SK-N-SH treated with all-trans-retinoic acid at 6 μM for 48 hours (cell line): ENCODE data around the gene RGL1.
"Not testable (repeated sequence)": the region's sequence is repeated elsewhere in the genome, so short reads cannot be mapped to it uniquely, and the experiment has no call there.

Source experiments
- ATAC-seq: fragments of 200-7000 bp; cut with Tn5 transposase; 3 replicates; pipeline ENCODE4 v1.9.1; 2020; ENCODE audit warnings: mild to moderate bottlenecking, moderate library complexity
- BACH2 ChIP-seq: fragments of 250-450 bp; sonication (Bioruptor Pico); IDR thresholded peaks from 2 replicates; pipeline ENCODE4 v1.9.0; 2021; ENCODE audit warnings: mild to moderate bottlenecking, borderline replicate concordance
- CSDC2 ChIP-seq: fragments of 250-450 bp; sonication (Bioruptor Pico); IDR thresholded peaks from 2 replicates; pipeline ENCODE4 v1.5.0; 2020; ENCODE audit warnings: mild to moderate bottlenecking, moderate library complexity
- ESRRG ChIP-seq: fragments of 250-450 bp; sonication (Bioruptor Pico); IDR thresholded peaks from 2 replicates; pipeline ENCODE4 v1.6.1; 2021; ENCODE audit warnings: mild to moderate bottlenecking
- ISL1 ChIP-seq: fragments of 250-450 bp; sonication (Bioruptor Pico); IDR thresholded peaks from 2 replicates; pipeline ENCODE4 v2.1.2; 2022; ENCODE audit warnings: mild to moderate bottlenecking, moderate library complexity
- PPARA ChIP-seq: fragments of 250-450 bp; sonication (Bioruptor Pico); IDR thresholded peaks from 2 replicates; pipeline ENCODE4 v1.5.0; 2020; ENCODE audit warnings: mild to moderate bottlenecking, borderline replicate concordance
- RARB ChIP-seq: fragments of 250-450 bp; sonication (Bioruptor Pico); IDR thresholded peaks from 2 replicates; pipeline ENCODE4 v1.8.0; 2021; ENCODE audit warnings: mild to moderate bottlenecking, moderate library complexity
- SNAI2 ChIP-seq: fragments of 250-450 bp; sonication (Bioruptor Pico); IDR thresholded peaks from 2 replicates; pipeline ENCODE4 v1.5.0; 2020; ENCODE audit warnings: mild to moderate bottlenecking, moderate library complexity
- TCF4 ChIP-seq: fragments of 250-450 bp; sonication (Bioruptor Pico); IDR thresholded peaks from 2 replicates; pipeline ENCODE4 v1.8.0; 2021; ENCODE audit warnings: mild to moderate bottlenecking, moderate library complexity, borderline replicate concordance
- TOX ChIP-seq: fragments of 250-450 bp; sonication (Bioruptor Pico); IDR thresholded peaks from 2 replicates; pipeline ENCODE4 v1.8.0; 2021; ENCODE audit warnings: mild to moderate bottlenecking, moderate library complexity, borderline replicate concordance
- ZFP30 ChIP-seq: fragments of 450-650 bp; formaldehyde crosslinking; IDR thresholded peaks from 2 replicates; pipeline ENCODE4 v1.5.0; 2022; ENCODE audit warnings: mild to moderate bottlenecking, moderate library complexity
- ZNF565 ChIP-seq: fragments of 450-650 bp; formaldehyde crosslinking; conservative IDR thresholded peaks from 2 replicates; pipeline ENCODE4 v1.5.0; 2020; ENCODE audit warnings: low read depth, mild to moderate bottlenecking, moderate library complexity
- ZNF70 ChIP-seq: fragments of 450-650 bp; formaldehyde crosslinking; IDR thresholded peaks from 2 replicates; pipeline ENCODE4 v1.5.0; 2020; ENCODE audit warnings: mild to moderate bottlenecking, moderate library complexity
- ZNF8 ChIP-seq: fragments of 450-650 bp; formaldehyde crosslinking; IDR thresholded peaks from 2 replicates; pipeline ENCODE4 v1.5.0; 2020; ENCODE audit warnings: mild to moderate bottlenecking, moderate library complexity
- TF ChIP-seq, protein P1 (sequence below): fragments of 250-450 bp; sonication (Bioruptor Pico); IDR thresholded peaks from 2 replicates; pipeline ENCODE4 v1.5.1; 2021; ENCODE audit warnings: mild to moderate bottlenecking, moderate library complexity
- TF ChIP-seq, protein P2 (sequence below): fragments of 250-450 bp; sonication (Bioruptor Pico); IDR thresholded peaks from 2 replicates; pipeline ENCODE4 v1.8.0; 2021; ENCODE audit warnings: low read depth, mild to moderate bottlenecking, moderate library complexity, borderline replicate concordance
- TF ChIP-seq, protein P3 (sequence below): fragments of 250-450 bp; sonication (Bioruptor Pico); IDR thresholded peaks from 2 replicates; pipeline ENCODE4 v1.8.0; 2020; ENCODE audit warnings: mild to moderate bottlenecking, moderate library complexity, borderline replicate concordance

The RGL1 gene

DNA sequence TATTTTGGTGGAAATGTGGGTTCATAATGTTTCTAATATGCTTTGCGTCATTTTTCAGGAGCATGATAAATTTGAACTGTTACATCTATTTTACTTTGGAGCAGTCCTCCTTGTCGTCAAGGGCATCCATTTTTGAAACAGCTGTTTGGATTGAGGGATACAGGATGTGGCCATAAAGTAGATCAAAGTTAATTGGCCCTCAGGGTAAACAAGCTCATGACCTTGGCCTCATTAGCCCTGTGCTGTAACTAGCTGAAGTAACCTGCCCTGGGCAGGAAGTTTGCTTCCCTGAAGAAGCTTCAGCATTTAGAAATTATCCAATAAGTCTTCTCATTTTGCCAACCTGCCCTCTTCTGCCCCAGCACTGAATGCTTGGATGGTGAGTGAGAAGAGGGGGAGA lies 24.8 kb upstream of the RGL1 start (continued):
- TF ChIP-seq, protein P1, sequence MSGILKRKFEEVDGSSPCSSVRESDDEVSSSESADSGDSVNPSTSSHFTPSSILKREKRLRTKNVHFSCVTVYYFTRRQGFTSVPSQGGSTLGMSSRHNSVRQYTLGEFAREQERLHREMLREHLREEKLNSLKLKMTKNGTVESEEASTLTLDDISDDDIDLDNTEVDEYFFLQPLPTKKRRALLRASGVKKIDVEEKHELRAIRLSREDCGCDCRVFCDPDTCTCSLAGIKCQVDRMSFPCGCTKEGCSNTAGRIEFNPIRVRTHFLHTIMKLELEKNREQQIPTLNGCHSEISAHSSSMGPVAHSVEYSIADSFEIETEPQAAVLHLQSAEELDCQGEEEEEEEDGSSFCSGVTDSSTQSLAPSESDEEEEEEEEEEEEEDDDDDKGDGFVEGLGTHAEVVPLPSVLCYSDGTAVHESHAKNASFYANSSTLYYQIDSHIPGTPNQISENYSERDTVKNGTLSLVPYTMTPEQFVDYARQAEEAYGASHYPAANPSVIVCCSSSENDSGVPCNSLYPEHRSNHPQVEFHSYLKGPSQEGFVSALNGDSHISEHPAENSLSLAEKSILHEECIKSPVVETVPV (CRISPR knock-in tag): no peak
- TF ChIP-seq SNAI2 (no peak), ISL1 (CRISPR knock-in tag) (no peak)

DNA sequence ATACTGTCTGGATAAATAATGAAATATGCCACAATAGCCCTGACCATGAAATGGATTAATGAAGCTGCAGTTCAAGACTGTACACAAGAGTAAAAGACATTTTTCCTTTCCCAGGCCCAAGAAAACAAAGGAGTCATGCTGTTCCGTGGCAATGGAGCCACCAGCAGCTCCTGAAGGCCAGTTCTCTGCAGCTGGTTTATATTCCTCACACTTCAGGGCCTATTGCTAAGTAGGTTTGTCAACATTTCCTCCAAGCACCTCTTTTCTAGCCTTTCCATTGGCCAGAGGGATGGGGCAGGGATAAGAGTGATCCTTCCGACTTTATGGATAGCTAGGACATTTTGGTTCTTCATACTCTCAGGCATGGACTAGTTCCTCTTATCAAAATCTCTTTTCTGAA lies 24.2 kb upstream of the RGL1 start:
- no peak for ATAC-seq
- TF ChIP-seq, protein P2, sequence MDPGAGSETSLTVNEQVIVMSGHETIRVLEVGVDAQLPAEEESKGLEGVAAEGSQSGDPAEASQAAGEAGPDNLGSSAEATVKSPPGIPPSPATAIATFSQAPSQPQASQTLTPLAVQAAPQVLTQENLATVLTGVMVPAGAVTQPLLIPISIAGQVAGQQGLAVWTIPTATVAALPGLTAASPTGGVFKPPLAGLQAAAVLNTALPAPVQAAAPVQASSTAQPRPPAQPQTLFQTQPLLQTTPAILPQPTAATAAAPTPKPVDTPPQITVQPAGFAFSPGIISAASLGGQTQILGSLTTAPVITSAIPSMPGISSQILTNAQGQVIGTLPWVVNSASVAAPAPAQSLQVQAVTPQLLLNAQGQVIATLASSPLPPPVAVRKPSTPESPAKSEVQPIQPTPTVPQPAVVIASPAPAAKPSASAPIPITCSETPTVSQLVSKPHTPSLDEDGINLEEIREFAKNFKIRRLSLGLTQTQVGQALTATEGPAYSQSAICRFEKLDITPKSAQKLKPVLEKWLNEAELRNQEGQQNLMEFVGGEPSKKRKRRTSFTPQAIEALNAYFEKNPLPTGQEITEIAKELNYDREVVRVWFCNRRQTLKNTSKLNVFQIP (CRISPR knock-in tag): no peak
- TF ChIP-seq ZNF8 (no peak), PPARA (no peak), ISL1 (CRISPR knock-in tag) (no peak), ZNF565 (CRISPR knock-in tag) (no peak), ESRRG (CRISPR knock-in tag) (no peak), BACH2 (CRISPR knock-in tag) (no peak), TCF4 (CRISPR knock-in tag) (no peak)
- TF ChIP-seq, protein P3, sequence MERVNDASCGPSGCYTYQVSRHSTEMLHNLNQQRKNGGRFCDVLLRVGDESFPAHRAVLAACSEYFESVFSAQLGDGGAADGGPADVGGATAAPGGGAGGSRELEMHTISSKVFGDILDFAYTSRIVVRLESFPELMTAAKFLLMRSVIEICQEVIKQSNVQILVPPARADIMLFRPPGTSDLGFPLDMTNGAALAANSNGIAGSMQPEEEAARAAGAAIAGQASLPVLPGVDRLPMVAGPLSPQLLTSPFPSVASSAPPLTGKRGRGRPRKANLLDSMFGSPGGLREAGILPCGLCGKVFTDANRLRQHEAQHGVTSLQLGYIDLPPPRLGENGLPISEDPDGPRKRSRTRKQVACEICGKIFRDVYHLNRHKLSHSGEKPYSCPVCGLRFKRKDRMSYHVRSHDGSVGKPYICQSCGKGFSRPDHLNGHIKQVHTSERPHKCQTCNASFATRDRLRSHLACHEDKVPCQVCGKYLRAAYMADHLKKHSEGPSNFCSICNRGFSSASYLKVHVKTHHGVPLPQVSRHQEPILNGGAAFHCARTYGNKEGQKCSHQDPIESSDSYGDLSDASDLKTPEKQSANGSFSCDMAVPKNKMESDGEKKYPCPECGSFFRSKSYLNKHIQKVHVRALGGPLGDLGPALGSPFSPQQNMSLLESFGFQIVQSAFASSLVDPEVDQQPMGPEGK (CRISPR knock-in tag): no peak

DNA sequence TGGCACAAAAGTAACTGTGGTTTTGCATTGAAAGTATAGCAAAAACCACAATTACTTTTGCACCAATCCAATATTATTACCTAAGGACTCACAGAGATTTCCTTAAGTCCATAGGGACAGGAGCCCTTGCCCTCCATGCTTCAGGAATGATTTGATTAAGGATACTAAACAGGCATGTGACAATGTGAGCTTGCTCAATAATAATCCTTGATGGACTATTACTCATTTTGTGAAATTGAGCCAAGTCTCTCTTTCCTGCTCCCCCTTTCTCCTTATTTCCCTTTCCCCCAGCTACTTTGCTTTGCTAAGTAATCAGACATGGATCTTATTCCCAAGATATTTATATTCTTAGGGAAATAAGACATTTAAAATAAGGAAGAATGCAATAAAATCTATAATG lies 21.6 kb upstream of the RGL1 start:
- ATAC-seq: peak; percentile 41
- TF ChIP-seq, protein P3 (CRISPR knock-in tag): no peak
- TF ChIP-seq ESRRG (CRISPR knock-in tag) (no peak), TCF4 (CRISPR knock-in tag) (no peak)

DNA sequence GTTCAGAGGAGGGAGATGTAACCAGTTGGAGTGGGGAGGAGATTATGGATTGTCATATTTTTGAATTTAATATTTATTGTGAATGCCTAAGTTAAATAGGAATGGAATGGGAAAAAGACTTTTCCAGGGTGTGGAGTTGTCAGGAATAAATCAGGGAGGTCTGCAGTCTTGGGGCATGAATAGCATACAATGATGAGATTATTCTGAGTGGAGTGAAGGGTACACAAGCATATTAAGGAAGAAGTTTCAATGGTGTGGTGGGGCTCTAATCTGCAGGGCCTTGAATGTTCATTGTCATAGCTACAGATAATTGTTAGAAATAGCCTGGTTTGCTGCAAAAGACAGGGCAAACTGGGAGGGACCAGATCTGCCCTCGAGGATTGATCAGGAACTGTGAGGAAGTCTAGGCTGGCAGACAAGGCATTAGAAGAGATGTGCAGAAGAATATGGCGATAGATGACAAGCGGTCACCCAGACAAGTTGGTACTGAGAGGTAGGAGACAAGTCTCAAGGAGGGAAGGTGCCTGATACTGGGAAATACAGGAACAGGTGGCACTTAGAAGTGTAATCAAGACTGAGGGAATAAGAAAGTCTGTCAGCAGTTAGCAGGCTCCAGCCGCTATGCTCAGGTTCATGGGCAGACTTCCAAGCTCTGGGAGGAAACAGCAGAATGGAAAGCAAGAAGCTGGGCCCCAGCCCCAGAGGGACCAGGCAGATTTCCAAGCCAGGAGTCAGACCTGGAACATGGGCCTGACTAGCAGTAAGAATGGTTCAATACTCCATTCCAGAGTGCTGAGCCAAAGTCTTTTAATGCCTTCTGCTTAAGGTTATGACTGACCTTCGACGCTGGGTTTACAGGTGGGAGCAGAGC lies 20.9 kb upstream of the RGL1 start:
- TF ChIP-seq CSDC2: no peak
- TF ChIP-seq RARB (CRISPR knock-in tag): no peak; the same call in 1 of the 2 replicates
- TF ChIP-seq TCF4 (CRISPR knock-in tag): no peak
- TF ChIP-seq, protein P1 (CRISPR knock-in tag): no peak
- TF ChIP-seq, protein P2 (CRISPR knock-in tag): no peak
- no peak for TF ChIP-seq ZFP30
- TF ChIP-seq TOX: no peak
- no peak for TF ChIP-seq ZNF70 (CRISPR knock-in tag)
- ATAC-seq: peak; percentile 95

DNA sequence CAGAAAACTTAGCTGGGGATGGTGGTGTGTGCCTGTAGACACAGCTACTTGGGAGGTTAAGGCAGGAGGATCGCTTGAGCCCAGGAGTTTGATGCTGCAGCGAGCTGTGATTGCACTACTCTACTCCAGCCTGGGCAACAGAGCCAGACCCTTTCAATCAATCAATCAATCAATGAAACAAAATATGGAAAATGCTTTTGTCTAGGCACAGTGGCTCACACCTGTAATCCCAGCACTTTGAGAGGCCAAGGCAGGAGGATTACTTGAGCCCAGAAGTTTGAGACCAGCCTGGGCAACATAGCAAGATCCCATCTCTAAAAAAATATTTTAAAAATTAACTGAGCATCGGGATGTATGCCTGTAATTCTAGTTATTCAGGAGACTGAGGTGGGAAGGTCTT lies 19.0 kb upstream of the RGL1 start:
- not testable (repeated sequence) for ATAC-seq
